BLaER1 treated with 17β-estradiol and CSF1 and Interleukin-3, amounts not matched to agents 10 nM and 100 nM (cell line): ENCODE data around the gene SUPT6H.
A peak's percentile ranks its signal among the peaks of the same experiment; 100 is the strongest.

Source experiments
- H3K27ac ChIP-seq, 11 experiments: shearing (Covaris generic); formaldehyde crosslinking; 2 replicates each; pipeline ENCODE4 v1.8.1; 2022
- H3K27me3 ChIP-seq, 11 experiments: shearing (Covaris generic); formaldehyde crosslinking; 2 replicates each; pipeline ENCODE4 v1.8.1; 2022
- H3K36me3 ChIP-seq, 11 experiments: shearing (Covaris generic); formaldehyde crosslinking; 2 replicates each; pipeline ENCODE4 v1.8.1; 2022
- H3K4me1 ChIP-seq, 10 experiments: shearing (Covaris generic); formaldehyde crosslinking; 2 replicates each; pipeline ENCODE4 v1.8.1; 2022
- H3K4me2 ChIP-seq, 11 experiments: shearing (Covaris generic); formaldehyde crosslinking; 2 replicates each; pipeline ENCODE4 v1.8.1; 2022
- H3K4me3 ChIP-seq, 10 experiments: shearing (Covaris generic); formaldehyde crosslinking; 2 replicates each; pipeline ENCODE4 v1.8.1; 2022
- H3K9ac ChIP-seq, 11 experiments: shearing (Covaris generic); formaldehyde crosslinking; 2 replicates each; pipeline ENCODE4 v1.8.1; 2022
- H3K9me3 ChIP-seq, 11 experiments: shearing (Covaris generic); formaldehyde crosslinking; replicated peaks in 1 of 11; 2 replicates each; pipeline ENCODE4 v1.8.1; 2022
- H4K20me1 ChIP-seq, 11 experiments: shearing (Covaris generic); formaldehyde crosslinking; 2 replicates each; pipeline ENCODE4 v1.8.1; 2022
- Cebpa-rat ChIP-seq, 11 experiments: shearing (Covaris generic); IDR thresholded peaks; 2 replicates each; pipeline ENCODE4 v1.8.1; 2022

Gene SUPT6H

DNA sequence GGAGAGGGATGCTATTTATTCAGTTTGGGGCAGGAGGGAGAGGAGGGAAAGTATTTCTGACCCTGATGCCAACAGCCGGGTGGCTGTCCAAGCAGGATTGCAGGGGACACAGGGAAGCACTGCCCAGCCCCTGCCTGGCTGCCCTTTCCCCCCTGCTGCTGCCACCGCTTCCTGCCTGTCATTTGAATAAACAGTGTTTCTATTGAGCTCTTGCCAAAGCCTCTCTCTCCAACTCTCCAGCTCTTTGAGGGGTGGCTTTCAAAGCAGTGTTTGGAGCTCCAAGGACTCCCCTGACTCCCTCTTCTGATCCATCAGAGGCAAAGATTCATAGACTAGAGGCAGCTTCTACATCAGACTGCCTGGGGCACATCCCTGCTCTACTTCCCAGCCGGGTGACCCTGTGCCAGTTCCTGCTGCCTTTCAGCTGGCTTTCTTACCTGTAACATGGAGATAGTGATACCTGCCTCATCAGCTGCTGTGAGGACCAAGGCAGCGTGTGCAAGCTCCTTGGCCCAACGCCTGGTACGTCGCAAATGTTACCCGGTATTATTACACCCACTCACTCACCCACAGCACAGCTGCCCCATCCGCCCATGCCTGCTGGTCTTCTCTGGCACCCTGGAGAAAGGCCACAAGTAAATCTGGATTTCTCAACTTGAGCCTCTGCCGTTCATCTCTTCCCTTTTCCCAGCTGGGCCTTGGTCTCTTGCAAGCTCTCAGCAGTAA lies 40.2 kb downstream of the SUPT6H start:
- Histone ChIP-seq H3K9me3 (no peaks in the 10 kb centered on the region), H3K4me3 (no peak overlapping the region), H3K27ac (no peak overlapping the region), H4K20me1 (peaks cover 0 to 93% (median 30%) of the 10 kb centered on the region in 11 experiments; a peak in 14 of 22 replicates), H3K9ac (peak overlapping the region in 2 of 11 experiments; percentile 14 to 23; a peak in 1 of 22 replicates), H3K27me3 (no peaks in the 10 kb centered on the region), H3K36me3 (peaks cover 76 to 93% (median 86%) of the 10 kb centered on the region in 11 experiments), H3K4me2 (no peak overlapping the region), H3K4me1 (peaks cover 0 to 16% (median 4%) of the 10 kb centered on the region in 10 experiments; a peak in 6 of 20 replicates)
- no peak for TF ChIP-seq Cebpa-rat (IDR thresholded peaks at IDR 0.05)

- H3K27me3 ChIP-seq, result no peaks in the 10 kb centered on the region
- peaks cover 0 to 16% (median 4%) of the 10 kb centered on the region in 10 experiments; a peak in 6 of 20 replicates for H3K4me1 ChIP-seq
- peaks cover 0 to 88% (median 29%) of the 10 kb centered on the region in 11 experiments; a peak in 14 of 22 replicates for H4K20me1 ChIP-seq
- peak overlapping the region in 1 of 11 experiments; percentile 14; a peak in 1 of 22 replicates for H3K9ac ChIP-seq
- no peak overlapping the region for H3K4me3 ChIP-seq
- no peaks in the 10 kb centered on the region for H3K9me3 ChIP-seq
- no peak overlapping the region for H3K4me2 ChIP-seq
- H3K36me3 ChIP-seq, result peaks cover 70 to 87% (median 80%) of the 10 kb centered on the region in 11 experiments
- TF ChIP-seq Cebpa-rat (IDR thresholded peaks at IDR 0.05), result no peak
- H3K27ac ChIP-seq, result no peak overlapping the region
Observed at GRCh38 chr17:28702752-28703150, 40.7 kb downstream of the SUPT6H start.

DNA sequence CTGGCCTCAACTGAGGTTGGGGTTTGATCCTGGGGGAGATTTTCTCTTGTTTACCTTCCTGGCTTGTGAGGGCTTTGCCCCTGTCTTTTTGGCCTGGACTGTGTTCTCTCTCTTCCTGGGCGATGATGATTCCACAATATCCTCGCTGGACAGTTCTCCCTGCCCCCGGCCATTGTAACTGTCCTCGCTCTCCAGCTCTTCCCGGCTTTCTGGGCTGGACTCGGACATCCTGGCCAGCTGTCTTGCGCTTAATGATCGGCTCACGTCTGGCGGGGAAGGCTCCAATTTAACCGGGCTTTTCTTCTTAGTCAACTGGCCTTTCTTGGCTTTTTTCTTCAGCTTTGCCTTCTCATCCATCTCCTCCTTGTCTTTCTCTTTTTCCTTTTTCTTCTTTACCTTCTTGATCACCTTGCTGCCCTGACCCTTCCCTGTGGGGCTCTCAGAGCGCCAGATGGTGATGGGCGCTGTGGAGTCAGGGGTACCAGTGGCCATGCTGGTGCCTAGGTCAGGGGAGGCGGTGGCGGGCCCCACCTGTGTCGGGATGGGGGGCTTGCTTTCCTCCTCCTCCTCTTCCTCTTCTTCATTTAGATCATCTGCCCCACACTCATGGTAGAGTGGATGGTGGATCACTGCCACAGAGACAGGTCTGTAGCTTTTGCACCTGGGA lies 41.7 kb downstream of the SUPT6H start:
- Histone ChIP-seq H4K20me1 (peaks cover 0 to 79% (median 20%) of the 10 kb centered on the region in 11 experiments; a peak in 14 of 22 replicates), H3K27ac (no peak overlapping the region), H3K27me3 (no peaks in the 10 kb centered on the region), H3K9ac (peak overlapping the region in 2 of 11 experiments; percentile 29 to 52; a peak in 1 of 22 replicates), H3K36me3 (peaks cover 61 to 78% (median 71%) of the 10 kb centered on the region in 11 experiments), H3K4me2 (no peak overlapping the region), H3K4me1 (peaks cover 0 to 16% (median 4%) of the 10 kb centered on the region in 10 experiments; a peak in 6 of 20 replicates), H3K9me3 (no peaks in the 10 kb centered on the region), H3K4me3 (no peak overlapping the region)
- no peak for TF ChIP-seq Cebpa-rat (IDR thresholded peaks at IDR 0.05)

GRCh38 chr17:28704219-28704858 lies 42.3 kb downstream of the SUPT6H start:
- no peak overlapping the region for H3K27ac ChIP-seq
- TF ChIP-seq Cebpa-rat (IDR thresholded peaks at IDR 0.05), result no peak
- no peak overlapping the region for H3K4me3 ChIP-seq
- peaks cover 0 to 72% (median 16%) of the 10 kb centered on the region in 11 experiments; a peak in 14 of 22 replicates for H4K20me1 ChIP-seq
- peaks cover 54 to 71% (median 64%) of the 10 kb centered on the region in 11 experiments for H3K36me3 ChIP-seq
- H3K4me1 ChIP-seq, result peaks cover 0 to 16% (median 6%) of the 10 kb centered on the region in 10 experiments; a peak in 9 of 20 replicates
- no peak overlapping the region for H3K4me2 ChIP-seq
- no peaks in the 10 kb centered on the region for H3K27me3 ChIP-seq
- peak overlapping the region in 2 of 11 experiments; percentile 29 to 52; a peak in 2 of 22 replicates for H3K9ac ChIP-seq
- H3K9me3 ChIP-seq, result no peaks in the 10 kb centered on the region

- Histone ChIP-seq H3K4me3 (no peak overlapping the region), H3K4me2 (0 out of 22 replicates have a peak overlapping the region, but pooled peaks of 1 of the 11 experiments have one; percentile 12), H4K20me1 (peaks cover 0 to 64% (median 16%) of the 10 kb centered on the region in 11 experiments; a peak in 14 of 22 replicates), H3K9ac (peak overlapping the region in 5 of 11 experiments; percentile 8 to 52 (median 38); a peak in 5 of 22 replicates), H3K9me3 (no peaks in the 10 kb centered on the region), H3K36me3 (peaks cover 46 to 63% (median 56%) of the 10 kb centered on the region in 11 experiments), H3K27me3 (no peaks in the 10 kb centered on the region), H3K4me1 (peaks cover 7 to 24% (median 13%) of the 10 kb centered on the region in 10 experiments), H3K27ac (peak overlapping the region in 2 of 11 experiments; percentile 20 to 42; a peak in 3 of 22 replicates)
- TF ChIP-seq Cebpa-rat (IDR thresholded peaks at IDR 0.05), result no peak
Observed at GRCh38 chr17:28705074-28705659, 43.2 kb downstream of the SUPT6H start.

DNA sequence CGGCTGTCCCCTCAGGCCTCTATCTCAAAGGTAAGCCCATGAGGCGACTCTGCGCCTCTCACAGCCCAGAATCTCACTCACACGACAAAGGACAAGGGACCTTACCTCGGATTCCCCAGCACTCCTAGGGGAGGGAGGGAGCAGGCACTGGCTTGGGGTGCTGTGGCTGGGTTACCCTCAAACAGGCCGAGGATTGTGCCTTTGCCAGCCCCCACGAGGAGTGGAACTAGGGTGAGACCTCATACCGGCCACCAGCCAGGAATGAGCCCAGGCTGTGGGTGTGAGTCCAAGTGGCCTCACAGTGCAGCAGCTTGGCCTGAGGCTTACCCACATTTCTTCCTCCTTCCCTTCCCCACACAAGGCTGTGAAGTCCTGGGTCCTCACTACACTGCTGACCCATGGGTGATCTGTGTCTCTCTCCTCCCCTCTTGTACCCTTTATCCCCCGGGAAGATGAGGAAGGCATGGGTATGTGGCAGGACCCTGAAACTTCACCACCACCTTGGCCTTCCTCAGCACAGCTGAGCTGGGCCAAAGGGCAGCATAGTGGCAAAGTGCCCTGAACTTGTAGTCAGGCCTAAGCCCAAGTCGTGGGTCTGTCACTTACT lies 43.8 kb downstream of the SUPT6H start:
- Histone ChIP-seq H3K27me3 (no peaks in the 10 kb centered on the region), H3K4me1 (peaks cover 12 to 28% (median 18%) of the 10 kb centered on the region in 10 experiments), H3K9ac (peak overlapping the region in 4 of 11 experiments; percentile 29 to 52 (median 38); a peak in 5 of 22 replicates), H3K4me2 (0 out of 22 replicates have a peak overlapping the region, but pooled peaks of 1 of the 11 experiments have one; percentile 12), H3K27ac (peak overlapping the region in 2 of 11 experiments; percentile 20 to 42; a peak in 3 of 22 replicates), H4K20me1 (peaks cover 0 to 58% (median 16%) of the 10 kb centered on the region in 11 experiments; a peak in 14 of 22 replicates), H3K9me3 (no peaks in the 10 kb centered on the region), H3K36me3 (peaks cover 39 to 56% (median 49%) of the 10 kb centered on the region in 11 experiments), H3K4me3 (no peak overlapping the region)
- no peak for TF ChIP-seq Cebpa-rat (IDR thresholded peaks at IDR 0.05)

DNA sequence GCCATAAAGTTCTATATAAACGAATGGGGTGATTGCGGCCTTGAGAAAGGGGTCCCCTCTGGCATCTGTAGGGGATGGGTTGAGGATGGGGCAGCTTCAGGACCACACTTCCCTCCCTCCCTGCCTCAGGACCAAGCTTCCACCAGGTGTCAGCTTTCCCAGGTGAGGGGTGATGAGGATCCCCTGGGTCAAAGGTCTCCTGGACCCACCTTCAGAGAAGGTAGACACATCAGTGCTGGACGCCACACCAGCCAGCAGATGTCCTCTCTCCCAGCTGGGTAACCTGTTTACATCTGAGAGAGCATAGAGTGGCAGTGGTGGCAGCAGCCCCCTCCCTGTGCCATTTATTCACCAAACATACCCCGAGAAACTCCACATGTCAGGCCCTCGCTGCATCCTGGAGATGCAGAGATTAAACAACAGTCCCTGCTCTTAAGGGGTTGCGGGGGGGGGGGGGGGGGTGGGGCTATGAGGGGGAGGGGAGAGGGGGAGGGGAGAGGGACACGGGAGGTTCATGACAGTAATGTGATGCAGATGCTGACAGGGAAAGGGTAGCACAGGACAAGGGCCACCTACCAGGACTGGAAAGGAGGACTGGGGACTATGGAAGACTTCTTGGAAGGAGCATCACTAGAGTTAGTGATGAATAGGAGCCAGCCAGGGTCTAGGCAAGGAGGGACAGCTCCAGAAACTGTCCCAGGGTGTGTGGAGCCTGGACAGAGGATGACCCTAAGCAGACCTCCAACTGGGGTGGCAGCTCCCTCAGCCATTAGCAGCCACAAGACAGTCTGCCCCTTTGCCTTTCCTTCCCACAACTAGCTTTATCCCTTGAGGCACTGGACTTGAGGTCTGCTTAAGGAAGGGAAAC lies 44.7 kb downstream of the SUPT6H start:
- Histone ChIP-seq H3K27me3 (no peaks in the 10 kb centered on the region), H4K20me1 (peaks cover 0 to 49% (median 16%) of the 10 kb centered on the region in 11 experiments; a peak in 14 of 22 replicates), H3K9ac (no peak overlapping the region), H3K4me2 (no peak overlapping the region), H3K36me3 (peaks cover 31 to 48% (median 41%) of the 10 kb centered on the region in 11 experiments), H3K27ac (no peak overlapping the region), H3K9me3 (no peaks in the 10 kb centered on the region), H3K4me3 (no peak overlapping the region), H3K4me1 (peaks cover 15 to 31% (median 21%) of the 10 kb centered on the region in 10 experiments)
- no peak for TF ChIP-seq Cebpa-rat (IDR thresholded peaks at IDR 0.05)
